Fibroblast of upper back skin (primary cell): Measurements from ENCODE around the gene NID2.
A peak's percentile ranks its signal among the peaks of the same experiment; 100 is the strongest.

Experiments
- DNase-seq: peaks from one replicate; pipeline ENCODE4 v3.0.0-alpha.2; 2013

NID2 gene

DNA sequence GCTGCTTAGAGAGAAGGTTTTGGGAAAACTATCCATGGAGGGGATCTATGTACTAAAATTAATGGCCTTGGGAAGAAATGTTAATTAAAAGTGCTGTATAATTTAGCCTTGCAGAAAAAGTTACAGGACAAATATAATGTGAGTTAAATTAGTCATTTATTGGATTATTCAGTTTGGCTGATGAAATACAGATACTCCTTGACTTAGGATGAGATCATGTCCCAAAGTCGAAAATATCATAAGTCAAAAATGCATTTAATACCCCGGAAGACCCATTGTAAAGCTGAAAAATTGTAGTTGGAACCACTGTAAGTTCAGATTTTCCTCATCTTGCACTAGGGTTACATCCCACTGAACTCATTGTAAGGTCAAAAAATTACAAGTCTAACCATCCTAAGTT lies 69.8 kb downstream of the NID2 start:
- DNase-seq = peak; percentile 83

DNA sequence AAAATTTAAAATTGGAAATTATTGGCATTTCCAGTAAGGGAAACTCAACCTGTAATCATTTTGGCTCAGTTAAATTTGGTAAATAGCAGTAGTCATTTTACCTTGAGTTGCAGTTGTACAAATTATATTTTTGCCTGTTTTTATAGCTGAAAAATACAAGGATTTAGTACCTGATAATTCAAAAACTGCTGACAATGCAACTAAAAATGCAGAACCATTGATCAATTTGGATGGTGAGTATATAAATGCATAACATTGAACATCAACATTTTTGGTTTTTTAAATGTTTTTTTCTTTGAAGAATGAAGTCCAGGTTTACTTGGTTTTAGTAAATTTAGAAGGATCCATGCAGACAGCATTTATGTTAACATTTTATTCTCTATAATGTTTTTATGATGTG lies 70.5 kb downstream of the NID2 start:
- DNase-seq = no peak

DNA sequence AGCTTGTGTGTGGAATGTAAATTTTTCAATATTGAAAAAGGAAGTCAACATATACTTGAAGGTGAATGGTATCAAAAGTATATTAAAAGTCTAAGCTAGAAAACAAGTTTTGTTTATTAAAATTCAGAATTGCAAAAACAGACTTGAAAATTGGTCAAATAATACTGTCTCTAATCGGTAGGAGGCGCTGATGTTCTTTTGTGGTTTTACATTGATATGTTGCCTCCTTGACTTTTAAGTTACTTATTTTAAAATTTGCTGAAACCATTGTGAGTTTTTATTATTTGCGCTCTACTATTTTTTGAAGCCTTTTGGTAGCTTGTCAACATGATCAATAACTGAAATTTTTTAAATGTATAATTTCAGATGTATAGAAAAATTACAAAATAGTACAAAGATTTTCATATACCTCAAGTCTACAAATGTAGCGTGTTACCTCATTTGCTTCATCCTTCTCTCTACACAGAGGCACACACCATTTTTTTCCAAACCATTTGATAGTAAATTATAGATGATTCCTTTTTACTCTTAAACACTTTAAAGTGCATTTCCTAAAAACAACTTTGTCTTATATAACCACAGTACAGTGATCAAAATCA lies 72.6 kb downstream of the NID2 start:
- DNase-seq = peak; percentile 50

DNA sequence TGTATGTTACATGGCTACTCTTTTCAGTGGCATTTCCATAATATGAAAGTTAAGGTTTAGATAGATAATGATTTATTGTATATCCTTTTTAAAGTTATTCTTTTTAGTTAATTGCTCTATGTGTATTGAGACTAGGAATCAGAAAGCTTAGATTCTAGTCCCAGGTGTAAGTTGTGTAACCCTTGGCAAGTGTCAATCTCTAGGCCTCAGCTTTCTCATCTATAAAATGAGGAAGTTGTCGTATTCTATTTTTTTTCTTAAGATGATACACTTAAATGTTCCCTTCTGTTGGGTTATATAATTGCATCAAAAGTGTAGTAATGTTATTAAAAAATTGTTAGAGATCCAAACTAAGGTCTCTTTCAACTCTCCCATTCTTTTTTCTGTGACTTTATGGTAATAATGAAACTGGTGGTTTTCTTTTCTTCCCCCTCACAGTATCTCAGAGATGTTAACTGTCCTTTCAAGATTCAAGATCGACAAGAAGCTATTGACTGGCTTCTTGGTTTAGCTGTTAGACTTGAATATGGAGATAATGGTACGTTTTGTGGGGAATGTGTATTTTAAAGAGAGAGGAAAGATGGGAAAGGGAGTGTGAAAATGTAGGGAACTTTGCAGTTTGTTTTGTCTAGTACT lies 75.5 kb downstream of the NID2 start:
- DNase-seq = no peak

DNA sequence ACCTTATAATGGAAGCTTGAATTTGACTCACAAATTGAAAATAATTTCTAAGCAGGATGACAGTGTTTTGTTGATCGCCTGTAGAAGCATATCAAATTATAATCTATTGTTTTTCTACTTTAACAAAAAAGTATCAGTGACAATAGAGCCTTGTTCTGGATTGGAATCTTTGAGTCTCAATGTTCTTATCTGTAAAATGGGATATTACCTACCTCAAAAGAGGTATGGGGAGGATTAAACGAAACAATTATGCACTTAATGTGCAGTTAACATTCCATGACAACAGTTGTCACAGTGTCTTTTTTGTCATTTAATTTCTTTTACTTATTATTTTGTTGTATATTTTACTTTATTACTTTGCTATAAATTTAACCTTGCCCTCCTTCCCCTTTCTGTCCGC lies 78.4 kb downstream of the NID2 start:
- DNase-seq = no peak

DNA sequence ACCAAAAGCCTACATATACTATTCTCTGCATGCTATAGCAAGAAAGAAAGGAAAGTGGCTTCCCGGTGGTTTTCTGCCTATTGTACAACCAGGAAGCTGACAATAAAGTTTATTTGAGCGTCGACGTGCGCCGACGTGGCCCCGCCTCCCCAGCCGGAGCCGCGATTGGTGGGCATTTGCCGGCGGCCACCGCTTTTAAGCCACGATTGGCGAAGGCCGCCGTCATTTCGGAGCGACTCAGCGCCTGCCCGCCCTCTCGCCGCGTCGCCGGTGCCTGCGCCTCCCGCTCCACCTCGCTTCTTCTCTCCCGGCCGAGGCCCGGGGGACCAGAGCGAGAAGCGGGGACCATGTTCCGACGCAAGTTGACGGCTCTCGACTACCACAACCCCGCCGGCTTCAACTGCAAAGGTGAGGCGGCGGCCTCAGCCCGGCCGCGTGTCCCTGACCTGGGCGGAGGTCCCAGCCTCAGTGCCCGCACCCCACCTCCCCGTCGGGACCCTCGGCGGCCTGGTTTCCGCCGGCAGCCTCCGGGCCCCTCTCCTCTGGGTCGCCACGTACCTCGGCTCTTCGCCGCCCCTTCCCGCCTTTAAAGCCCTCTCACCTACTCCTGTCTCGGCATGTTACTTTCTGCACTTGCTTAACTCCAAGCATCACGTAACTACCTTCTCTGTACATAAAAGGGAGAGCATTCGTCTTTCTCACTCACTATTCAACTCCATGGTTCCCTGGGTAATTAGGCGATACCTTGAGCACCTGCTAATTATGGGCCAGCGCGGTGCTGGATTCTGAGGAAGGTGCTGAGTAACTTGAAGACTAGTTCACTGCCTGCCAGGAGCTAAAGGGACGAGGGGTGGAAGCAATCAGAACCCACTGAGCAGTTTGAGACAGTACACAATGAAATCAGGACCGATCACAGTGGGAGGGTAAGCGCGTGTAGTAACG lies 79.3 kb downstream of the NID2 start, which contains the start of gene RTRAF:
RTRAF (plus strand) TSS at position 254 of the 942 bp plus-strand sequence; CDS start at position 348, 94 bp downstream.
- DNase-seq = peak; percentile 90

DNA sequence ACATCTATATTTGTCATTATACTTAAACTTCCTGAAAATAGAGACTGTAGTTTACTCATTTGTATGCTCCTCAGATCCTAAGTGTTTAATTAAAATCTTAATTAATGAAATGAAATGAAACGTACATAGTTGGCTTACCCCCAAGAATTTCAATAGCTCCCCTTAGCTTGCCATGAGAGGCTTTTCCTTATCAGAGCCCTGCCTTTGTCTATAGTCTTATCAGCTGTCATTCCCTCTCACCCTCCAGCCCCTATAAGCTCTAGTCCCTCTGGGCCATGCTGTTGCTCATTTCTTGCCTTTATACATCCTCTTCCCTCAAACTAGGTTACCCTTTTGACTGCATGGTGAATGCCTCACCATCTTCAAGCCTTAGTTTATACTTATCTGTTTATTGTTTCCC lies 80.6 kb downstream of the NID2 start:
- no peak for DNase-seq

DNA sequence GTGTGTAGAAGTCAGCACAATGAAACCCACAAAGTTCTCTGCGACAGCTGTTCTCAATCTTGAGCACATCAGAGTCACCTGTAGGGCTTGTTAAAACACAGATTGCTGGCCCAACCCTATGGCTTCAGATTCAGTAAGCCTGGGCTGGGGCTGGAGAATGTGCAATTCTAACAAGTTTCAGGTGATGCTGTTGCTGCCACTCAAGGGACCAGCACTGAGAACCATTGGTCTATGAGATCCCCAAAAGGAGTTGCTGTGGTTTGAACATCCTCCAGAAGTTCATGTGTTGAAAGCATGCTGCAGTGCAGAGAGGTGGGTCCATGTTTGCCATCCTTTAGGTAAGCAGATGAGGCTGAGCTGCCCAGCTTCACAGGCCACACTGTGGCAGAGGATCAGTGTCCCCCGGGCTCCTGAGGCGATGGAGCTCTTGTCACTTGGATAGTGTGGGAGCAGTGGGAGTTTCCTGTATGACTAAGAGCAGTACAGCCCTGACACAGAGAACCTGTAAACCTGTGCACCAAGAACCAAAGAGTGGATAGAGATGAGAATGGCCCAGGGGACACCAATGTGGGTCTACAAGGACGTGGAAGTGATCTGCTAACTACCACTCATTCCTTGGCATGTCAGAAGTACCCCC lies 87.5 kb downstream of the NID2 start:
- no peak for DNase-seq

DNA sequence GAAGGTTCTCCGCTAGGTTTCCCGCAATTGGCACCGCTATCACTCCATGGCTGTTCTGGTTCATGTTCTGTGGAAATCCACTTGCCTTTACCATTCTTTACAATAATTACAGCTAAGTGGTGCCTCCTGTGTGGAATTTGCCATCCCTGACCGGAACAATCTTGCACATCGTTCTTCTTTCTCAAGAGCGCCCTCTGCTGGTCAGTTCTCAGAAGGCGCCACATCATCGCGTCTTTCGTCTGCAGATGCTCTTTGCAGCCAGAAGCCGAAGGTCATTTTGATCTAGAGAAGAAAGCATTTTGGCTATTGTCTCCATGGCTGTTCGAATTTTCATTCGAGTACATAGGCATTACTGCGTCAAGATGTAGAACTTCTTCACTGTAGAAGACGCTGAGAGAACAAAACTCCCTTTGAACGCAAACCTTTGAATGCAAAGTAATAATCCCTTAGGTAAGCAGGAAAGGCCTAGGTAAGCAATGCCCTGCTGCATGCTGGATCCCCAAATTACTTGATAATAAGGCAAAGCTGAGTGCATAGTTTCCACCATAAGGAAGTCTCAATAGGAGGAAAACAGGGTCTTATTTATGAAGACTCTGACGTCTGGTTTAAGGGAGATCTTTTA lies 89.7 kb downstream of the NID2 start:
- peak; percentile 75 for DNase-seq

DNA sequence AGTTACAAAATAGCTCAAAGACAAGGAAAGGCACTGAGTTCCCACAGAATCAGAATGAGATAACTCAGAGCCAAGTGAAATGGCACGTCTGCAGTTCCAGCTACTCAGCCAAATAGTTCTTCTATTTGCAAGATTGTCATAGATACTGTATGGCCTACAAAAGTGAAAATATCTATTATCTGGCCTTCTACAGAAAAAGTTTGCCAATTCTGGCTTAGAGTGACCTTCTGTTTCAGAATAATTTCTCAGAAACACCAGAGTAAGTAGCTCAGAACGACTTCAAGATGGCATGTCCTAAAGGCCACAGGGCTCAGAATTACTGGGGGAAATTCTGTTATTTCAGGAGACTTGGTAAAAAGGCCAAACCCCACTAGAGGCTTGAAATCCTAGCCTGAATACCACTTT lies 90.2 kb downstream of the NID2 start:
- no peak for DNase-seq

DNA sequence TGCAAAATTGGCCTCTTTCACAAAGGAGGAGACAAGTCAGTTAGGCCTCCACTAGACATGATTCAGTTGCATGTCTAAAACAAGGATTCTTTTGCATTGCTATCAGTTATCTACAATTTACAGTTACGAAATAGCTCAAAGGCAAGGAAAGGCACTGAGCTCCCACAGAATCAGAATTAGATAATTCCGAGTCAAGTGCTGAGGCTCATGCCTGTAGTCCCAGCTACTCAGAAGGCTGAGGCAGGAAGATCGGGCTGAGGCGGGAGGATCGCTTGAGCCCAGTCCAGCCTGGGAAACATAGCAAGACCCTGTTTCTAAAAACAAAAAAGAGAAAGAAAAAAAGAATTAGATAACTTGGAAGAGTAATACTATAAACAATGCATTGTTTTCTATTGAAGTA lies 91.8 kb downstream of the NID2 start:
- DNase-seq = no peak

DNA sequence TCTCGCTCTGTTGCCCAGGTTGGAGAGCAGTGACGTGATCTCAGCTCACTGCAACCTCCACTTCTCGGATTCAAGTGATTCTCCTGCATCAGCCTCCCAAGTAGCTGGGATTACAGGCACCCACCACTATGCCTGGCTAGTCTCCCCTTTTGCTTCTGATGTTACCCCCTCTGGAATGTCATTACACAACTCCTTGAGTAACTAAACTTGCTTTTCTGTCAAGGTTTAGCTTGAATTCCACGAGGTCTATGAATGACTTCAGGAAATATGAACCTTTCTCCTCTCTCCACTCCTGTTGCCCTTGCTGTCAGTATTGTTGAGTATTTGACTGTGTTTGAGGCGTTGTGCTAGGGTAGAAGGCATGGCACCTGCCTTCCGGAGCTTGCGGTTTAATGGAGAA lies 96.3 kb downstream of the NID2 start:
- DNase-seq = peak; percentile 13

DNA sequence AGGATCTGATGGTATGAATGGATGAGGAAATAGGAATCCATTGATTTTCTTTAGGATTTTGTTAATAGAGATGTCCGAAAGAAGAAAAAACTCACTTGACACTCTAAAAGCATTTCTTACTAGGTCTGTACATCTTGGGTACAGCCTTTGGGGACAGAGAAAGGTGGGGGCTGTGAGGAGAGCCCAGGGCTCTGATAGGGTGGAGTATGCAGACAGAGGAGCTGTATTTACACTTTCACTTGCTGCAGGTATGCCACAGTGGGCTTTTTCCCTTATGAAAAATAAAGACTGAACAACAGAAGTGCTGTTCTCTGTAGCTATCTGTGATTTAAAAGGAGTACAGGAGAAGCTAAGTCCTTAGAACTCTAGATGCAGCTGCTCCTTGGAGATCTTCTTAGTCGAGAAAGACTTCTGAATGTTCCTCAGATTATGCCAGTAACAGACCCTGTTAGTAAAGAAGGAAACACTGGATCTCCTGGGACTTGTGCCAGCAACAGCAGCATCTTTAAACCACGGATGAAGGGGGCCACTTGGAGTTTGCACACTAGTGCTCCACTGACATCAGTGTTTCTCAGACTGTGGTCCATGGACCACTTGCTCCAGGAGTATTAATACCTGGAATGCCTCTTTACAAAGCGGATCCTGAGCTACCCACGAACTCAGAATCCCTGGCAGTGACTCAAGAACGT lies 98.9 kb downstream of the NID2 start:
- DNase-seq = no peak

DNA sequence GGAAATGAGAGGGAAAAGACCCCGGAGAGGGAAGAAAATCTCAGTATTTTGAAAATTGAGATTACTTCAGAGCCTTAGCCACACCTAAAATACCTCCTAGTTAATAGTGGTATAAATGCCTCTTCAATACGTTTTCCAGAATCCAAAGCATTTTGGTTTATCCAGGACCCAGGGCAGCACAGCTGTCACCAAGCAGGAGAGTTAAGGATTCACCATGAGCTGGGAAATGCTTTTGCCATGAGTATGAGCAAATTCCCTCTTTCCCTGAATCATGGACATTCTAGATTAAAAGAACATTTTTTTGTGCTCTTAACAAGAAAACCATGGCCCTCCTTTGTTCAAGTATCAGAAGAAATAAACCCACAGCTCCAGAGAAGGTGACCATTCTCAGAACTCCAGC lies 101.3 kb downstream of the NID2 start:
- peak; percentile 28 for DNase-seq

DNA sequence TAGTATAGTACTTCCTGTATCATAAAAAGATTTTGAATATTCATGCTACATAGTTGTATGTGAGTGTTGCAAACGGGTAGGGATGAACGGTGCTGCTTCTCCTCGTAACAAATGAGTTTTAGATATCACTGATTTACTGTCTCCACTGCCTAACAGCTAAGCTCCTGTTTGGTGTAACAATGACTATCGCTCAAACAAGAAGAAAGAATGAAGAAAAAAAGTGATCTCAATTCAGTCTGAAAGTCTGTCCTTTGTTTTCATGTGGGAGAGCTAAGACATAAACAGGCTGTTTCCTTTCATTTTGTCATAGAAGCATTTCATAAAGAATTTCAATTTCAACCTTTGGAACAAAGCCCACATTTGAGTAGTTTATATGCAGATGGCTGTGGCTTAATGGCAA lies 105.6 kb downstream of the NID2 start:
- peak; percentile 25 for DNase-seq

DNA sequence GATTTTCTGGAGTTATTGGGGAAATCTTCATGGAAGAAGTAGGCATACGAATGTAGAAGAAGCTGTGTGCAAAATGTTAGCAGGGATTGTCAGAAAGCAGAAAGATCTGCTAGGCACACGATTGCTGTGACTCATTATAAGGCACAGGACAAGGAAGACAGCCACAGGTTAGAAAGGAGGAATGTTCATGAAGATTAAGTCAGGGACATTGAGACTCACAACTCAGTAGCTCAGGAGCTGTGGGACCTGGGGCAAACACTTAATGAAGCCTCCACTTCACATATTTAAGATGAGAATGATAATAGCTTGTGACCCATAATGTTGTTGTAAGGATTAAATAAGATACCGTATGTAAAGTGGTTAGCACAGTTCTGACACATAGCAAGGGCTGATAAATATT lies 106.1 kb downstream of the NID2 start:
- DNase-seq = no peak

DNA sequence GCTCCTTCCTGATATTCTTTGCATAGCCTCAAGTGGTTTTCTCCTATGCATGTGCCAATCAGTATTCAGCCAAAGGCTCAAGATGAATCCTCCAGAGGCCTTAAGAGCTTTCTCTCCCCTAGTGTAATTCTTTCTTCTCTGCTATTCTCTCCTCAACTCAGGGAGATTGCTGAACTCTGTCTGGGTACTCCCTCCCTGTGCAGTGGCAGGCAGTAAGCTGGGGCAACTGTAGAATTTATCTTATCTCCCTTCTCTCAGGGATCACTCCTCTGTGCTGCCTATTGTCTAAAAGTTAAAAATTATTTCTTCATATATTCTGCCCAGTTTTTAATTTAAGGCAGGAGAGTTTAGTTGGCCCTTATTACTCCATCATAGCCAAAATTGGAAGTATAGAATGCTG lies 108.0 kb downstream of the NID2 start:
- DNase-seq = no peak

DNA sequence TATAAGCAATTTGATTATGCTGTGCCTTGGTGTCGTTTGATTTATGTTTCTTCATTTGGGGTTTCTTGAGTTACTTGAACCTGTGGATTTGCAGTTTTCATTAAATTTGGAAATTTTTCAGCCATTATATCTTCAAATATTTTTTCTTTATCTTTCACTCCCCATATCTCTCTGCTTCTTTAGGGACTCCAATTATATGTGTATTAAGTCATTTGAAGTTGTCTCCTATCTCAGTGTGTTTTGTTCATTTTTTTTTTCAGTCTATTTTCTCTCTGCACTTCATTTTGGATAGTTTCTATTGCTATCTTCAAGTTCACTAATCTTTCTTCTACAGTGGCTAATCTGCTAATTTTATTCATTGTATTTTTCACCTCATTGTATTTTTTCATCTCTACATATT lies 108.9 kb downstream of the NID2 start:
- DNase-seq = no peak

DNA sequence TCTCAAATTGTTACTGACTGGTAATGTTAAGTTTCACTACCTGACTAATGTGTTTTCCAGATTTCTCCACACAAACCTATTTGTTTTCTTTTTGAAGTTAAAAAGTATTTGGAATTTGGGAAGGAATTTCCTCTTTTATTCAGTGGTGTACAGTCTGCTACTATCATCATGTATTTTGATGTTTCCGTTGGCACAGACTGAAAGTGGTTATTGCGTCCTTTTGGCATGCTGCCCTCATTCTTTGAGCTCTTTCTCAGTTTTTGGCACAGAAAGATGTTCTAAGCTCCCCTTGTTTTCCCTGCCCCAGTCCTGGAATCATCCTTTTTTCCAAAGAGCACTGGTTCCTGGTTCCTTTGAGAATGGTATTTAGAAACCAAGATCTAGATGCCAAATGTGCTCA lies 110.9 kb downstream of the NID2 start:
- DNase-seq = peak; percentile 45
